Measurements from ENCODE around the gene ZNF124. TPM values are rescaled to one million over a fixed set of nuclear protein-coding genes. Genes with fewer than 3 reads are reported as not detected.

The ZNF124 gene
- total and polyA plus RNA-seq, 2 experiments from 2014 or later = 23.2 to 43.9 TPM

DNA sequence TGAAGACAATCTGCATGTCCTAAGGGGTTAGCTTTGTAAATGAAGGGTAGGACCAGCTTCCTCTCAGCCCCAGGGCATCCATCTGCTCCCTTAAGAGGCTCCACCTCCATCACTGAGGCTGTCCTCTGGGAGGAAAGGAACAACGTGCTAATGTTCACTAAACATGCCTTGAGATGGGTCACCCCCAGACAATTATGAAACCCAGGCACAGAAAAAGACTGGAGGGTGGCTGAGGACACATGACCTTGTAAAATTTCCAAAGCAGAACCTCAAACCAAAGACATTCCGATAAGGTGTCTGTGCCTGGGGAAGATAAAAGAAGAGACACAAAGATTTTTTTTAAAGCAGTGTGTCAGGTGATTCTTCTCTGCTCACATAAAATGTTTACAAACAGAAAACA, 37.6 kb upstream of the ZNF124 start:
- no peaks in the 10 kb centered on the region for H3F3A ChIP-seq (replicated peaks; ENCODE audit: low read depth)
- Mint-ChIP-seq H3K36me3 (ENCODE audit: low read depth) (peaks cover 5% of the 10 kb centered on the region; the same call in 2 of the 3 replicates), H3K9me3 (no peaks in the 10 kb centered on the region), H3K27me3 (ENCODE audit: insufficient read depth, low read depth, poor library complexity) (peaks cover 3% of the 10 kb centered on the region), H3K4me3 (peak overlapping the region; percentile 91), H3K4me1 (peaks cover 19% of the 10 kb centered on the region), H3K27ac (no peak overlapping the region)
- no peak overlapping the region for H2AFZ ChIP-seq
- DNase-seq (ENCODE audit: low spot score) (peak; percentile 34), ATAC-seq (no peak)
- H3K4me2 ChIP-seq = peak overlapping the region; percentile 81
- no peak for TF ChIP-seq EZH2 (IDR thresholded peaks at IDR 0.05; ENCODE audit: low read depth, unreplicated experiment)
- TF ChIP-seq, protein P1, sequence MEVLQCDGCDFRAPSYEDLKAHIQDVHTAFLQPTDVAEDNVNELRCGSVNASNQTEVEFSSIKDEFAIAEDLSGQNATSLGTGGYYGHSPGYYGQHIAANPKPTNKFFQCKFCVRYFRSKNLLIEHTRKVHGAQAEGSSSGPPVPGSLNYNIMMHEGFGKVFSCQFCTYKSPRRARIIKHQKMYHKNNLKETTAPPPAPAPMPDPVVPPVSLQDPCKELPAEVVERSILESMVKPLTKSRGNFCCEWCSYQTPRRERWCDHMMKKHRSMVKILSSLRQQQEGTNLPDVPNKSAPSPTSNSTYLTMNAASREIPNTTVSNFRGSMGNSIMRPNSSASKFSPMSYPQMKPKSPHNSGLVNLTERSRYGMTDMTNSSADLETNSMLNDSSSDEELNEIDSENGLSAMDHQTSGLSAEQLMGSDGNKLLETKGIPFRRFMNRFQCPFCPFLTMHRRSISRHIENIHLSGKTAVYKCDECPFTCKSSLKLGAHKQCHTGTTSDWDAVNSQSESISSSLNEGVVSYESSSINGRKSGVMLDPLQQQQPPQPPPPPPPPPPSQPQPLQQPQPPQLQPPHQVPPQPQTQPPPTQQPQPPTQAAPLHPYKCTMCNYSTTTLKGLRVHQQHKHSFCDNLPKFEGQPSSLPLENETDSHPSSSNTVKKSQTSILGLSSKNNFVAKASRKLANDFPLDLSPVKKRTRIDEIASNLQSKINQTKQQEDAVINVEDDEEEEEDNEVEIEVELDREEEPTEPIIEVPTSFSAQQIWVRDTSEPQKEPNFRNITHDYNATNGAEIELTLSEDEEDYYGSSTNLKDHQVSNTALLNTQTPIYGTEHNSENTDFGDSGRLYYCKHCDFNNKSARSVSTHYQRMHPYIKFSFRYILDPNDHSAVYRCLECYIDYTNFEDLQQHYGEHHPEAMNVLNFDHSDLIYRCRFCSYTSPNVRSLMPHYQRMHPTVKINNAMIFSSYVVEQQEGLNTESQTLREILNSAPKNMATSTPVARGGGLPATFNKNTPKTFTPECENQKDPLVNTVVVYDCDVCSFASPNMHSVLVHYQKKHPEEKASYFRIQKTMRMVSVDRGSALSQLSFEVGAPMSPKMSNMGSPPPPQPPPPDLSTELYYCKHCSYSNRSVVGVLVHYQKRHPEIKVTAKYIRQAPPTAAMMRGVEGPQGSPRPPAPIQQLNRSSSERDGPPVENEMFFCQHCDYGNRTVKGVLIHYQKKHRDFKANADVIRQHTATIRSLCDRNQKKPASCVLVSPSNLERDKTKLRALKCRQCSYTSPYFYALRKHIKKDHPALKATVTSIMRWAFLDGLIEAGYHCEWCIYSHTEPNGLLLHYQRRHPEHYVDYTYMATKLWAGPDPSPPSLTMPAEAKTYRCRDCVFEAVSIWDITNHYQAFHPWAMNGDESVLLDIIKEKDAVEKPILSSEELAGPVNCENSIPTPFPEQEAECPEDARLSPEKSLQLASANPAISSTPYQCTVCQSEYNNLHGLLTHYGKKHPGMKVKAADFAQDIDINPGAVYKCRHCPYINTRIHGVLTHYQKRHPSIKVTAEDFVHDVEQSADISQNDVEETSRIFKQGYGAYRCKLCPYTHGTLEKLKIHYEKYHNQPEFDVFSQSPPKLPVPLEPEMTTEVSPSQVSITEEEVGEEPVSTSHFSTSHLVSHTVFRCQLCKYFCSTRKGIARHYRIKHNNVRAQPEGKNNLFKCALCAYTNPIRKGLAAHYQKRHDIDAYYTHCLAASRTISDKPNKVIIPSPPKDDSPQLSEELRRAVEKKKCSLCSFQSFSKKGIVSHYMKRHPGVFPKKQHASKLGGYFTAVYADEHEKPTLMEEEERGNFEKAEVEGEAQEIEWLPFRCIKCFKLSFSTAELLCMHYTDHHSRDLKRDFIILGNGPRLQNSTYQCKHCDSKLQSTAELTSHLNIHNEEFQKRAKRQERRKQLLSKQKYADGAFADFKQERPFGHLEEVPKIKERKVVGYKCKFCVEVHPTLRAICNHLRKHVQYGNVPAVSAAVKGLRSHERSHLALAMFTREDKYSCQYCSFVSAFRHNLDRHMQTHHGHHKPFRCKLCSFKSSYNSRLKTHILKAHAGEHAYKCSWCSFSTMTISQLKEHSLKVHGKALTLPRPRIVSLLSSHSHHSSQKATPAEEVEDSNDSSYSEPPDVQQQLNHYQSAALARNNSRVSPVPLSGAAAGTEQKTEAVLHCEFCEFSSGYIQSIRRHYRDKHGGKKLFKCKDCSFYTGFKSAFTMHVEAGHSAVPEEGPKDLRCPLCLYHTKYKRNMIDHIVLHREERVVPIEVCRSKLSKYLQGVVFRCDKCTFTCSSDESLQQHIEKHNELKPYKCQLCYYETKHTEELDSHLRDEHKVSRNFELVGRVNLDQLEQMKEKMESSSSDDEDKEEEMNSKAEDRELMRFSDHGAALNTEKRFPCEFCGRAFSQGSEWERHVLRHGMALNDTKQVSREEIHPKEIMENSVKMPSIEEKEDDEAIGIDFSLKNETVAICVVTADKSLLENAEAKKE (CRISPR knock-in tag; IDR thresholded peaks at IDR 0.05) = no peak
- TF ChIP-seq STAT1 (IDR thresholded peaks at IDR 0.05; ENCODE audit: unreplicated experiment) = no peak
- no peak for TF ChIP-seq ZNF331 (CRISPR knock-in tag; IDR thresholded peaks at IDR 0.05; ENCODE audit: low read depth)
- H3K9me2 ChIP-seq (ENCODE audit: insufficient read depth) = no peaks in the 10 kb centered on the region
- no peaks in the 10 kb centered on the region for H3K36me3 ChIP-seq (ENCODE audit: insufficient read depth)
- H3K4me1 ChIP-seq (ENCODE audit: insufficient read depth) = peaks cover 20% of the 10 kb centered on the region
- H3K79me2 ChIP-seq (replicated peaks; ENCODE audit: insufficient read depth) = peaks cover 57% of the 10 kb centered on the region
- H4K20me1 ChIP-seq (replicated peaks; ENCODE audit: insufficient read depth) = peaks cover 26% of the 10 kb centered on the region
- no peaks in the 10 kb centered on the region for H3K27me3 ChIP-seq (ENCODE audit: insufficient read depth)
- H3K4me3 ChIP-seq = peak overlapping the region; percentile 68
- no peak overlapping the region for H3K27ac ChIP-seq (ENCODE audit: low read depth)

DNA sequence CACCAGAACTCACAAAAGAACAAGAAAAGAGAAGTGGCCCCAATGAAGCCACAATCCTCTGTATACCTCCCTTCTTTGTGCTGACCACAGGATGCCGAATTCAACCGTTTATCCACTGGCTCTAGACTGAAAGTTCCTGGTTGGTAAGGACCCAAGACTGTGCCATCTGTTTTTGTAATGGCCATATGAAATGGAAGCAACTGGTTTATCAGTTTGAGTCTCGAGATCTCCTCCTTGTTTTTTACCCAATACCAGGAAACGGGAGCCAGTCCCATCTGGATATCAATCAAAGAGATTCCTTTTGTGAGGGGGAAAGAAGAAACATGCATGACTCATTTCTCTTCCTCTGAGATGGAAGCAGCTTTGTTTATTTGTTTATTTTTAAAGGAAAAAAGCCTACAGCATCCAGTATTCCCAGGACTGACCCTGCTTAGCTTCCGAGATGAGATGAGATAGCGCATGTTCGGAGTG, 32.4 kb upstream of the ZNF124 start:
- Mint-ChIP-seq H3K27ac (no peak overlapping the region), H3K4me1 (peaks cover 9% of the 10 kb centered on the region), H3K27me3 (ENCODE audit: insufficient read depth, low read depth, poor library complexity) (no peaks in the 10 kb centered on the region), H3K9me3 (no peaks in the 10 kb centered on the region), H3K36me3 (ENCODE audit: low read depth) (peaks cover 5% of the 10 kb centered on the region), H3K4me3 (no peak overlapping the region)
- peaks cover 3% of the 10 kb centered on the region for H3K36me3 ChIP-seq (ENCODE audit: insufficient read depth)
- H3K27me3 ChIP-seq (ENCODE audit: insufficient read depth) = no peaks in the 10 kb centered on the region
- H3K9me2 ChIP-seq (ENCODE audit: insufficient read depth) = no peaks in the 10 kb centered on the region
- no peaks in the 10 kb centered on the region for H3F3A ChIP-seq (replicated peaks; ENCODE audit: low read depth)
- peaks cover 82% of the 10 kb centered on the region for H3K79me2 ChIP-seq (replicated peaks; ENCODE audit: insufficient read depth)
- DNase-seq (ENCODE audit: low spot score) = no peak
- H3K4me1 ChIP-seq (ENCODE audit: insufficient read depth) = peaks cover 13% of the 10 kb centered on the region
- 0 out of 2 replicates have a peak overlapping the region, but pooled peaks have one; percentile 17 for H3K27ac ChIP-seq (ENCODE audit: low read depth)
- TF ChIP-seq, protein P2, sequence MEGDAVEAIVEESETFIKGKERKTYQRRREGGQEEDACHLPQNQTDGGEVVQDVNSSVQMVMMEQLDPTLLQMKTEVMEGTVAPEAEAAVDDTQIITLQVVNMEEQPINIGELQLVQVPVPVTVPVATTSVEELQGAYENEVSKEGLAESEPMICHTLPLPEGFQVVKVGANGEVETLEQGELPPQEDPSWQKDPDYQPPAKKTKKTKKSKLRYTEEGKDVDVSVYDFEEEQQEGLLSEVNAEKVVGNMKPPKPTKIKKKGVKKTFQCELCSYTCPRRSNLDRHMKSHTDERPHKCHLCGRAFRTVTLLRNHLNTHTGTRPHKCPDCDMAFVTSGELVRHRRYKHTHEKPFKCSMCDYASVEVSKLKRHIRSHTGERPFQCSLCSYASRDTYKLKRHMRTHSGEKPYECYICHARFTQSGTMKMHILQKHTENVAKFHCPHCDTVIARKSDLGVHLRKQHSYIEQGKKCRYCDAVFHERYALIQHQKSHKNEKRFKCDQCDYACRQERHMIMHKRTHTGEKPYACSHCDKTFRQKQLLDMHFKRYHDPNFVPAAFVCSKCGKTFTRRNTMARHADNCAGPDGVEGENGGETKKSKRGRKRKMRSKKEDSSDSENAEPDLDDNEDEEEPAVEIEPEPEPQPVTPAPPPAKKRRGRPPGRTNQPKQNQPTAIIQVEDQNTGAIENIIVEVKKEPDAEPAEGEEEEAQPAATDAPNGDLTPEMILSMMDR (conservative IDR thresholded peaks at IDR 0.05; ENCODE audit: low read depth in 2 of 2) = no peak
- no peak for TF ChIP-seq CREB1 (CRISPR knock-in tag; IDR thresholded peaks at IDR 0.05; ENCODE audit: low read depth)
- no peak; the same call in 2 of the 3 replicates for ATAC-seq
- H3K4me3 ChIP-seq = no peak overlapping the region
- H2AFZ ChIP-seq = no peak overlapping the region
- no peak overlapping the region for H3K4me2 ChIP-seq
- peaks cover 26% of the 10 kb centered on the region; the same call in 1 of the 2 replicates for H4K20me1 ChIP-seq (replicated peaks; ENCODE audit: insufficient read depth)

Measured in GM23338 (cell line).